Fibroblast of villous mesenchyme (primary cell): ENCODE data around the gene CLDN15. TPM values are rescaled to one million over a fixed set of nuclear protein-coding genes. Genes with fewer than 3 reads are reported as not detected.

Source experiments
- DNase-seq: peaks from one replicate; pipeline ENCODE4 v3.0.0-alpha.2; 2010; ENCODE audit warnings: low read depth
- H3K4me3 ChIP-seq: 2 replicates; pipeline ENCODE4 v1.5.1; 2011; ENCODE audit warnings: low read depth, mild to moderate bottlenecking, low read length
- CTCF ChIP-seq: IDR thresholded peaks from 2 replicates; pipeline ENCODE4 v1.5.1; 2012; ENCODE audit warnings: low read depth, mild to moderate bottlenecking, low read length; ENCODE audit not compliant: insufficient read depth
- total RNA-seq: library from RNA; depleted of rRNA; stranded (reverse); fragments of >200 nt; gene quantifications from 2 replicates; pipeline ENCODE4 v1.2.3, GENCODE V29; 2012

Gene CLDN15
- total RNA-seq, 1 donor, result 4.7 TPM

GRCh38 chr7:101218236-101219125, 19.1 kb downstream of the CLDN15 start:
- peak; percentile 35 for DNase-seq
- TF ChIP-seq CTCF, result no peak
- H3K4me3 ChIP-seq, result peak overlapping the region; percentile 99

- TF ChIP-seq CTCF, result no peak
- peak; percentile 98 for DNase-seq
- peak within 1 kb of the TSS; percentile 99 for H3K4me3 ChIP-seq
Observed at GRCh38 chr7:101217388-101218235, 20.0 kb downstream of the CLDN15 start, which contains the start of the genes PLOD3 and ZNHIT1. PLOD3 (minus strand) TSS chr7:101217581; CDS start chr7:101217274, 307 bp downstream. ZNHIT1 (plus strand) TSS chr7:101218165; CDS start chr7:101218196, 31 bp downstream.

- no peak for DNase-seq
- peak overlapping the region; percentile 99 for H3K4me3 ChIP-seq
- peak; percentile 12 for TF ChIP-seq CTCF
Observed at GRCh38 chr7:101216860-101217387, 20.7 kb downstream of the CLDN15 start.

GRCh38 chr7:101216001-101216859, 21.4 kb downstream of the CLDN15 start:
- peak; percentile 34 for DNase-seq
- no peak for TF ChIP-seq CTCF

GRCh38 chr7:101212014-101212413, 25.6 kb downstream of the CLDN15 start:
- no peak for TF ChIP-seq CTCF
- H3K4me3 ChIP-seq, result no peak overlapping the region
- no peak for DNase-seq

More at GRCh38 chr7:101216001-101216859, 21.4 kb downstream of the CLDN15 start:
- peak overlapping the region; percentile 99 for H3K4me3 ChIP-seq

DNA sequence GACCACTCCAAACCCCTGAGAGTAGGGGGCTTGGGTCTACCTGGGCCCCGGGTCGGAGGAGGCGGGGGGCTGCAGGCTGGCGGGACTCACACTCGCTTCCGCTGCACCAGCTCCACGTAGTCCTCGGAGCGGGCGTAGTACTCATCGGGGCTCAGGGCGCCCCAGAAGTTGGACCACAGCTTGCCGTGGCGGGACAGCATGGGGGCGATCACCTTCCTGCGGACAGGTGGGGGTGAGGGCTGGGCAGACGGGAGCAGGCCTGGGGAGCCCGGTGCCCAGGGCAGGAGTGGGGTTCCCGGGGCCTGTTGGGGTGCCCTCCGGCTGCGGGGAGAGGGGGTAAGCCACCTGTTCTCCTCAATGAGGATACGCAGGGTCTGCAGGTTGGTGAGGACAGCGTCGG, 26.1 kb downstream of the CLDN15 start:
- TF ChIP-seq CTCF, result no peak
- no peak for DNase-seq
- H3K4me3 ChIP-seq, result no peak overlapping the region
